ENCODE results near the gene MMP1. TPM values are rescaled to one million over a fixed set of nuclear protein-coding genes. Genes with fewer than 3 reads are reported as not detected.

Gene MMP1
- 154 TPM for polyA plus RNA-seq (2013, experiment 1 of 2; ENCODE audit: insufficient read length)
- polyA plus RNA-seq (2013, experiment 2 of 2; ENCODE audit: insufficient read length) = 15.1 TPM

GRCh38 chr11:102798012-102798746 is at the start of gene MMP1:
TSS of gene MMP1 (minus strand) at chr11:102798160. CDS start at chr11:102798092, 68 bp downstream.
- peak; percentile 70 for DNase-seq

- no peak for DNase-seq
Observed at GRCh38 chr11:102846292-102846691, 48.3 kb upstream of the MMP1 start.

- peak; percentile 55 for DNase-seq
Observed at GRCh38 chr11:102843489-102843888, 45.5 kb upstream of the MMP1 start, which contains the start of gene MMP3. TSS of gene MMP3 (minus strand) at chr11:102843609. CDS start at chr11:102843546, 63 bp downstream.

- peak; percentile 12 for DNase-seq
Observed at GRCh38 chr11:102842930-102843329, 45.0 kb upstream of the MMP1 start.

GRCh38 chr11:102840018-102840417 is 42.1 kb upstream of the MMP1 start:
- DNase-seq = no peak

- DNase-seq = no peak
Observed at GRCh38 chr11:102837646-102838045, 39.7 kb upstream of the MMP1 start.

- no peak for DNase-seq
Observed at GRCh38 chr11:102837156-102837555, 39.2 kb upstream of the MMP1 start.

GRCh38 chr11:102836290-102836875 is 38.4 kb upstream of the MMP1 start:
- DNase-seq = peak; percentile 38

- no peak for DNase-seq
Observed at GRCh38 chr11:102833731-102834130, 35.8 kb upstream of the MMP1 start.

GRCh38 chr11:102832612-102833011 is 34.7 kb upstream of the MMP1 start:
- DNase-seq = no peak

GRCh38 chr11:102831489-102832440 is 33.8 kb upstream of the MMP1 start:
- peak; percentile 65 for DNase-seq

GRCh38 chr11:102831128-102831488 is 33.1 kb upstream of the MMP1 start:
- DNase-seq = no peak

GRCh38 chr11:102830001-102830727 is 32.2 kb upstream of the MMP1 start:
- peak; percentile 25 for DNase-seq

GRCh38 chr11:102829316-102830000 is 31.5 kb upstream of the MMP1 start:
- DNase-seq = no peak

- DNase-seq = no peak
Observed at GRCh38 chr11:102824556-102824955, 26.6 kb upstream of the MMP1 start.

- DNase-seq = no peak
Observed at GRCh38 chr11:102819491-102819890, 21.5 kb upstream of the MMP1 start.

GRCh38 chr11:102813484-102813883 is 15.5 kb upstream of the MMP1 start:
- no peak for DNase-seq

- no peak for DNase-seq
Observed at GRCh38 chr11:102812188-102812587, 14.2 kb upstream of the MMP1 start.

- DNase-seq = peak; percentile 40
Observed at GRCh38 chr11:102810950-102811660, 13.1 kb upstream of the MMP1 start.

- no peak for DNase-seq
Observed at GRCh38 chr11:102809971-102810370, 12.0 kb upstream of the MMP1 start.

GRCh38 chr11:102807921-102808320 is 10.0 kb upstream of the MMP1 start:
- DNase-seq = no peak
